IPS-11a (cell line): ENCODE results near the gene SDSL.

Experiments
- H3K4me3 ChIP-seq: one replicate; pipeline ENCODE4 v1.5.1; 2013; ENCODE audit warnings: low read depth, low read length, control low read depth

SDSL gene, protein sequence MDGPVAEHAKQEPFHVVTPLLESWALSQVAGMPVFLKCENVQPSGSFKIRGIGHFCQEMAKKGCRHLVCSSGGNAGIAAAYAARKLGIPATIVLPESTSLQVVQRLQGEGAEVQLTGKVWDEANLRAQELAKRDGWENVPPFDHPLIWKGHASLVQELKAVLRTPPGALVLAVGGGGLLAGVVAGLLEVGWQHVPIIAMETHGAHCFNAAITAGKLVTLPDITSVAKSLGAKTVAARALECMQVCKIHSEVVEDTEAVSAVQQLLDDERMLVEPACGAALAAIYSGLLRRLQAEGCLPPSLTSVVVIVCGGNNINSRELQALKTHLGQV

DNA sequence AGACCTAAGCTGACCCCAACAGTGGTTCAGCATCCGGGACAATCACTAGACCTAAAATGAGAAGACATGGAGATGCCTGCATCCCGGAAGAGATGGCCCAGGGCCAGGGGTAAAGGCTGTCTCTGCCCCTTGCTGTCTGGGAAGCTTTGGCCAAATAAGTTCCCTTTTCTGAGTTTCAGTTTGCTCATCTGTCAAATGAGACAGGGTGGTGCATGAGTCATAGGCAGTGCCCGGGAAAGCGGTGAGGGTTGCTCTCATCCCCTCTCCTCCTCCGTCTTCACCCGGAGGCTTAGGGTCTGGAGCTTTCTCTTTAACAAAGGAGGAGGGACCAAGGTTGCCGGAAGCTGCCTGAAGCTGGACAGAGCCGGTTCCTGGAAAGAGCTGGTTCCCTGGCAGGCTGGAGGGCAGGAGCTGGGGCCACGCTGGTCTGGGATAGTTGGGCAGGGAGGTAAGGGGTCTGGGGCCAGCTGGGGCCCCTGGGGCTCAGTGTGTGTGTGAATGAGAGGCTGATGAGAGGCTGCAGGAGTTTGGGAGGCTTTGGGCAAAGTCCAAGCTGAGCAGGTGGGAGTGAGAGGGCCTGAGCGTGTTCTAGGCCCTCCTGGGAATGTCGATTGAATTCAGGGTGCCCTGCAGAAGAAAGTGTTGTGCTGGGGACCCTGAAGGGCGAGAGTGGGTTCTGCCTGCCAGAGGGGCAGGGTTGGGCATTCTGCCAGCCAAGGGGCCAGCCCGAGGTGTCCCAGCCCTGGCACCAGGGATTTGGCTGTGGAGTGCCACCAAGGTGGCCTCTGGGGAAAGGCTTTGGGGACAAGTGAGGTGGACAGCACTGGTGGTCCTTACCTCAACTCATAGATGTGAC is at the start of gene SDSL:
TSS of gene SDSL (plus strand) at position 351 of the 856 bp plus-strand sequence. CDS start 5,603 bp downstream, outside the sequence.
- no peak within 1 kb of the TSS for H3K4me3 ChIP-seq

DNA sequence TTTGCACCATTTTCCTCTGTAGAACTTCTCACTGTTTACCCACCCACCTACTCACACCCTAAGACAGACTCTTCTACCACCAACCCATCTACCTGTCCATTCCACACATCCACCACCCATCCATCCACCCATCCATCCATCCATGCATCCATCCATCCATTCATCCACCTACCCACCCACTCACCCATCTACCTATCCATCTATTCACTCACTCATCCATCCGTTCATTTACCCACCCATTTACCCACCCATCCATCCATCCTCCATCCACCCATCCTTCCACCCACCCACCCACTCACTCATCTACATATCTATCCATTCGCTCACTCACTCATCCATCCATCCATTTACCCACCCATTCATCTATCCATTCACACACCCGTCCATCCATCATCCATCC is 48.7 kb upstream of the SDSL start:
- no peak overlapping the region for H3K4me3 ChIP-seq

DNA sequence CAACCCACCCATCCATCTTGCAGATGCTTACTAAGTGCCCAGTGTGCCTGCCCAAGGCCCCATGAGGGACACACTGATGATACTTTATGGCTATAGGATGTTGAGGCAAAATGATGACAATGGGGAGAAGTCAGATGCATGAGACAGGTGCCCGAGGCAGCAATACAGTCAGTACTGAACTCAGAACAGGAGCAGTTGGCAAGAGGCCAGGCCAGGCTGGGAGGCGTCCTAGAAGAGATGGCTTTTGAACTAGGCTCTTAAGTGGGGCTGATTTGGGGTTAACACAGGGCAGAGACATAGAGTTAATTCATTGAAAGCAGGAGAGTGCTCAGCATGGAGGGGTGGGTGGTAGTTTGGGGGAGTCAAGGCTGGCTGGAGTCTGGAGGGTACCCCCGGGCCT is 48.2 kb upstream of the SDSL start:
- no peak overlapping the region for H3K4me3 ChIP-seq

DNA sequence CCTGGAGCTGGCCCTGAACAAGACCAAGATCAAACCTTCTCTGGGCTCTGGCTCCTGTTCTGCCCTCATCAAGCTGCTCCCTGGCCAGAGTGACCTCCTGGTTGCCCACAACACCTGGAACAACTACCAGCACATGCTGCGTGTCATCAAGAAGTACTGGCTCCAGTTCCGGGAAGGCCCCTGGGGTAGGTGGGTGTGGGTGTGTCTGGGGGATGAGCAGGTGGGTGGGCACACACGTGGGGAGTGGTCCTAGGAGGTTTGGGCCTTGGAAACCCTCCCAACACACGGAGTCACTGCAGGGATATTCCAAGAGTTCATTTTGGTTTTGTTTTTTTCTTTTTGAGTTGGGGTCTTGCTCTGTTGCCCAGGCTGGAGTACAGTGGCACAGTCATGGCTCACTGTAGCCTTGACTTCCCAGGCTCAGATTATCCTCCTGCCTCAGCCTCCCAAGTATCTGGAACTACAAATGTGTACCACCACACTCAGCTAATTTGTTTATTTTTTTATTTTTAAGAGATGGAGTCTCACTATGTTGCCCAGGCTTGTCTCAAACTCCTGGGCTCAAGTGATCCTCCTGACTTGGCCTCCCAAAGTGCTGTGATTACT is 47.3 kb upstream of the SDSL start:
- no peak overlapping the region for H3K4me3 ChIP-seq

DNA sequence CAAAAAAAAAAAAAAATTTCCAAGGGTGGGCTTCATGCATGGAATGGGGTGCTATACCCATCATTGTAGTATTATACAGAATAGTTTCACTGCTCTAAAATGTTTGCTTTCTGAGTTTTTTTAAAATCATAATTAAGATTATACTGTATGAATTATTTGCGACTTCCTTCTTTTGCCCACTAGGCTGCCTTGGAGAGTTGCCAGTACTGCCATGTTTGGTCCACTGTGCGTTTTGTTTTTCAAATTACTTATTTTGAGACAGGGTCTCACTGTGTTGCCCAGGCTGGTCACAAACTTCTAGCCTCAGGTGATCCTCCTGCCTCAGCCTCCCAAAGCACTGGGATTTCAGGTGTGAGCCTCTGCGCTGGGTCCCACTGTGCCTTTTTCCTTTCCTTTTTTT is 43.9 kb upstream of the SDSL start:
- H3K4me3 ChIP-seq: no peak overlapping the region

DNA sequence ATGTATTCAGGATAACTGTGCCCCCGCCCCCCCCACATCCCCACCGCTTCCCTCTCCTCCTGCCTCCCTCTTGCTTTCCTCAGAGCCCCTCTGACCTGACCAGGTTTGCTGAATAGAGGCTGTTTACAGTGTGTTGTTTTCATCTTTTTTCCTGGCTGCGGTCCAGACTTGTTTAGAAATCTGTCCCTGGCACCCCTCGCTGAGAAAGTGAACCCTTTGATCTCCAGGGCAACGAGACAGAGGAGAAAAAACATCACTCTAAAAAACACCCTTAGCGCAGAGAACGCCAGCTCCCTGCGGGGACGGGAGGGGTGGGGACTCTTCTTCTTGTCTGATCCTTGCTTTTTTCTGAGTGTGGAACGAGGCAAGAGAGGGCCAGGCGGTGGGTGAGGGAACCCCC is 41.0 kb upstream of the SDSL start:
- H3K4me3 ChIP-seq: no peak overlapping the region

DNA sequence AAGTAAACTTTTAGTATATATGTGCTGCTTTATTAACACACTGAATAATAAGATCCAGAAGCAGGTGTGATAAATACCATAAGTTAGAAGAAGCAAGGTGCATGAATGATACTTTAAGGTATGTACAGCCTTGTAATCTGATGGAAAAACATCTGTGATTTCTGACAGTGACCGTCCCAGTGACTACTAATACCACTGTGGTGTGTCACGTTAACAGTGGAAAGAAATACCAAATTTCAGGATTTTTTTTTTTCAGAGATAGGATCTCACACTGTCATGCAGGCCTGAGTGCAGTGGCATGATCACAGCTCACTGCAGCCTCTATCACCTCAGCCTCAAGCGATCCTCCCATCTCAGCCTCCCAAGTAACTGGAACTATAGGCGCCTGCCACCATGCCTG is 40.0 kb upstream of the SDSL start:
- no peak overlapping the region for H3K4me3 ChIP-seq

DNA sequence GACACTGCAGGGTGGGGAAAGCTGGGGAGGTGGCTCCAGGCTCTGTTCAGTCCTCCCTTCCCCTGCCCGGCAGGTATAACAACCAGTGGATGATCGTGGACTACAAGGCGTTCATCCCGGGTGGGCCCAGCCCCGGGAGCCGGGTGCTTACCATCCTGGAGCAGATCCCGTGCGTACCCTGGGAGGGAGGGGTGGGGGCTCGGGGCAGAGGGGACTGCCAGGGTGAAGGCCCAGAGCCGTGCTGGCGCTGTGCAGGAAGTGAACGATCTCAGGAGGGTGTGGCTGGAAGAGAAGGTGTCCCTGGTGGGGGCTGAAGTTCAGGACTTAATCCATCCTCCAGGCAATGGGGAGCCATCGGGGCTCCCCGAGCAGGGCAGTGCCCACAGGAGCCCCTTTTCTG is 37.4 kb upstream of the SDSL start:
- no peak overlapping the region for H3K4me3 ChIP-seq

DNA sequence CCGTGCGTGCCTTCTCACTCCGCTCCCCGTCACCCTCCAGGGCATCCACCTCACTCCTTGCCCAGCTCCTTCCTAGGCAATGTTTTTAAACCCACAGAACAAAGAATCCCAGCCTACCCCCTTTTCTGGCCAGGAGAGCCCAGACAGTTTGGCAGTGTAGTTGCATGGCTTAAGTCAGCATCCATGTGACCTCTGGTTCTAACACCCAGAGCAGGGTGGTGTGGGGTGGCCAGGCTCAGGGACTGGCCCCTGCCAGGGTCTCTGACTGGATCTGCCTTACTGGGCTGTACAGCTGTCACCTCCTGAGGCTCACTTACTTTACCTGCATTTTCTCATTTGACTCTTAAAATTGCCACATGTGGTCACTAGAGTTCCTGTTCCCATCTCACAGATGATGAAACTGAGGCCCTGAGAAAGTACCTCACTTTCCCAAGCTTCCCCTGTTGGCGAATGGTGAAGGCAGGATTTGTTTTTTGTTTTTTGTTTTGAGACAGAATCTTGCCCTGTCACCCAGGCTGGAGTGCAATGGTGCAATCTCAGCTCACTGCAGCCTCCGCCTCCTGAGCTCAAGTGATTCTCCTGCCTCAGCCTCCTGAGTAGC is 36.8 kb upstream of the SDSL start:
- no peak overlapping the region for H3K4me3 ChIP-seq

DNA sequence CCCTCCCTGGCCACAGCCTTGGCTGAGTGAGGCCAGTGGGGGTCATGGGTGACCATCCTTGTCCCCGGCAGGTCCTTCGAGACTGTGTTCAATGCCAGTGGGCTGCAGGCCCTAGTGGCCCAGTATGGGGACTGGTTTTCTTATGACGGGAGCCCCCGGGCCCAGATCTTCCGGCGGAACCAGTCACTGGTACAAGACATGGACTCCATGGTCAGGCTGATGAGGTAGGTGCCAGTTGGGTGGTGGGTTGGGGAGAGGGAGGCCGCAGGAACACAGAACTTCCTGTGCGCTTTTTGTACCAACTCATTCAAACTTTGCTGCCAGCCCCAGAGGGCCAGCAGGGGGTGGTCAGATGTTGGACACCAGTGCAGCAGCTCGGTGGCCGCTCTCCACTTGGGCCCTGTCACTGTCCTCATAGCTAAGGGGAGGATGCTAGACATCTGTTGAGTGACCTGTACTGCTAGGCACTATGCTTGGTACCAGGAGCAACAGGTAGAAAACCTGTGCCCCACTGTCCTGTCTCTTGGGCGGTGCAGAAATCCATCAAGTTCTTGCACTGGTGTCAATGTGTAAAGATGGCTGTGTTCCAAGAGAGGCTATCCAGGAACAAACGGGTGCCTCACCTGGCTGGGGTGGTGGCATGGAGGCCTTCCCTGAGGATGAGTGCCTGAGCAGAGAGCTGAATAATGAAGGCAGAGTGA is 35.2 kb upstream of the SDSL start:
- H3K4me3 ChIP-seq: no peak overlapping the region

DNA sequence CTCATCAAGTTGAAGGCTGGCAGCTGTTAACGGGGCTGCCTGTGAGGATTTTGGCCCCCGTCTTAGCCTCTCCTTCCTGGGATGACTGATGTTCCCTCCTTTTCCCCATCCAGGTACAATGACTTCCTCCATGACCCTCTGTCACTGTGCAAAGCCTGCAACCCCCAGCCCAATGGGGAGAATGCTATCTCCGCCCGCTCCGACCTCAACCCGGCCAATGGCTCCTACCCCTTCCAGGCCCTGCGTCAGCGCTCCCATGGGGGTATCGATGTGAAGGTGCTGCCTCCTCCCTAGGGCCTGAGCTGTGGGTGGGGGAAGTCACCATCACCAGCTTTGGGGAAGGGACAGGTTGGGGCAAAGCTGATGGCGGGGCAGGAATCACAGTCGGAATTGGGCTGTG is 34.5 kb upstream of the SDSL start:
- no peak overlapping the region for H3K4me3 ChIP-seq

DNA sequence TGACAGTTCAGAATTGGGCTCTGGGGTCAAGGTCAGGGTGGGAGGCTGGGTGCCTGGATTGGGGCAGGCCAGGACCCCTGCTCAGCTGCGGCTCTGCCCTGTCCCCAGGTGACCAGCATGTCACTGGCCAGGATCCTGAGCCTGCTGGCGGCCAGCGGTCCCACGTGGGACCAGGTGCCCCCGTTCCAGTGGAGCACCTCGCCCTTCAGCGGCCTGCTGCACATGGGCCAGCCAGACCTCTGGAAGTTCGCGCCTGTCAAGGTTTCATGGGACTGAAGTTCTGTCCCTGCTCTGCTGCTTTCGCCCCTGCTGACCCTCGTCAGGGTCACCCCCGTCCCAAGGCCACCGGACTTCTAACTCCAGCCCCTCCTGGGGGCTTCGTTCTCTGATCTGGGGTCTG is 33.8 kb upstream of the SDSL start:
- H3K4me3 ChIP-seq: no peak overlapping the region

DNA sequence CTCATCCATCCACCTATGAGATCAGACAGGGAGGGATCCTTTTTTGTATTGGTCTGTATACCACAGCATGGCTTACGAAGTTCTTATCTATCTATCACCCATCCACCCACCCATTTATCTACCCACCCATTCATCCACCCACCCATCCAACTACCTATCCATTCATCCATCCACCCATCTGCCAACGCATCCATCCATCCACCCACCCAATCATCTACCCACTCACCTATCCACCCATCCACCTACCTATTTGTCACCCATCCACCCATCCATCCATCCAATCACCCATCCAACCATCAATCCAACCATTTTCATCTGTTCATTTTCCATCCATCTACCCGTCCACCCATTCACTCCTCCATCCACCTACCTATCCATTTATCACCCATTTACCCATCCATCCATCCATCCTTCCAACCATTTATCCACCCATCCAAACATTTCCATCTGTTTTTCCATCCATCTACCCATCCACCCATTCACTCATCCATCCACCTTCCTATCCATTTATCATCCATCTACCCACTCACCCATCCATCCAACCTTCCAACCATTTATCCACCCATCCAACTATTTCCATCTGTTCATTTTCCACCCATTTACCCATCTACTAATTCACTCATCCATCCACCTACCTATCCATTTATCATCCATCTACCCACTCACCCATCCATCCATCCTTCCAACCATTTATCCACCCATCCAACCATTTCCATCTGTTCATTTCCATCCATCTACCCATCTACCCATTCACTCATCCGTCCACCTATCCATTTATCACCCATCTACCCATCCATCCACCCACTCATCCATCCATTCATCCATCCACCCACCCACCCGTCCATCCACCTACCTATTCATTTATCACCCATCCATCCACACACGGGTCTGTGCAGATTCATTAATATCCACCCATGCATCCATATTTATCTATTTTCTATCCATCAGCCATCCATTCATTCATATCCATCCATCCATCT is 31.8 kb upstream of the SDSL start:
- no peak overlapping the region for H3K4me3 ChIP-seq

DNA sequence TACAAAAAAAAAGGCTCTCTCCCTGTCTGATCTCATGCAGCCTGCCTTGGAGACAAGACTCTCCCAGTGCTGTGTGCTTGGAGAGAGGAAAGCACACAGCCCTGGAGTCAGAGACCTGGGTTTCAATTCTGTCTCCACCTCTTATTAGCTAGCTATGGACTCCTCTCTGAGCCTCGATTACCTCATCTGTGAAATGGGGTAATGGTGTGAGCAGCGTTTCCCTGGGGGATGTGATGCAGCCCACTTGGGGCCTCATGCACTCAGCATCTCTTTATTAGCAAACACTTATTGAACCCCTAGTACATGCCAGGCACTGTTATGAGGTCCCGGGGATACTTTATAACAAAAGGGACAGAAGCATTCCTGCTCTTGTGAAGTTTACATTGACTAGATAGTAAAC is 31.0 kb upstream of the SDSL start:
- no peak overlapping the region for H3K4me3 ChIP-seq

DNA sequence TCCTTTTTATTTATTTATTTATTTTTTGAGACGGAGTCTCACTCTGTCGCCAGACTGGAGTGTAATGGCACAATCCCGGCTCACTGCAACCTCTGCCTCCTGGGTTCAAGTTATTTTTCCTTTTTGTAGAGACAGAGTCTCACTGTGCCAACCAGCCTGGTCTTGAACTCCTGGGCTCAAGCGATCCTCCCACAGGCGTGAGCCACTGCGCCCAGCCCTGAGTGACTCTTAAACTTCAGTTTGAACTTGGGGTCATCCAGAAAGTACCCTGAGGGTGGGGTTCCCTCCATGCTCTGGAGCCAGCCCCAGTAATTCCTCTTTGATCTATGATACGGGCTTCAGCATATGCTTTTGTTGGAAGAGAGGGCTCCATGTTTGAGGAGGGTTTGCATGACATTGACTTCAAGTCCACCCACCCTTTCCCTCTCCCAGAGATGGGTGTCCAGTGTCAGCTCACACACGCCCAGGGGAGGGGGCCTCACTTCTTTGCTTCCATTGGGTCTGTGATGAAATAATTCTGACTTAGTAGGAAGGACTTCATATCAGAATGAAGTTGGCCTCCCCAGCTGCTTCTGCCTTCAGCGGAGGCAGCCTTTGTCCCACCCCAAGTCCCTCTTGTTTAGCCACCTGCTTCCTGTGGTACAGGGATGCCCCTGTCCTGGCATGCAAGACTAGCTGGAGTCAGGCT is 30.4 kb upstream of the SDSL start:
- H3K4me3 ChIP-seq: no peak overlapping the region

DNA sequence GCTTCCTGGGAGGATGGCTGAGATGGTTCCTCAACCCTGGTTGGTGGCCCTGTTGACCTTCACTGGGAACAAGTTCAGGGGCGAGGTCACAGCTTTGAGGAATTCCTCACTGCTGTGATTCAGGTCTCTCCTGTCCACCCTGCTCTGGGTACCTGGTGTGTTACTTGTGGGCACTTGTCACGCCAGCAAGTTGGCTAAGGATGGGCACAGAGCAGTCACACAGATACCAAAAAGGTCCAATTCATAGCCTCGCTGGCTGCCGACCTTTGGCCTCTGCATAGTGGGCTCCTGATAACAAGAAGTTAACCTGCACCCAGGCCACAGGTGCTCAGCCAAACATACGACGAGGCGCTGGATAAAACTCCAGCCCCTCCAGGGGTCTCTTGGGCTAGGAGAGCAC is 29.7 kb upstream of the SDSL start:
- H3K4me3 ChIP-seq: no peak overlapping the region

DNA sequence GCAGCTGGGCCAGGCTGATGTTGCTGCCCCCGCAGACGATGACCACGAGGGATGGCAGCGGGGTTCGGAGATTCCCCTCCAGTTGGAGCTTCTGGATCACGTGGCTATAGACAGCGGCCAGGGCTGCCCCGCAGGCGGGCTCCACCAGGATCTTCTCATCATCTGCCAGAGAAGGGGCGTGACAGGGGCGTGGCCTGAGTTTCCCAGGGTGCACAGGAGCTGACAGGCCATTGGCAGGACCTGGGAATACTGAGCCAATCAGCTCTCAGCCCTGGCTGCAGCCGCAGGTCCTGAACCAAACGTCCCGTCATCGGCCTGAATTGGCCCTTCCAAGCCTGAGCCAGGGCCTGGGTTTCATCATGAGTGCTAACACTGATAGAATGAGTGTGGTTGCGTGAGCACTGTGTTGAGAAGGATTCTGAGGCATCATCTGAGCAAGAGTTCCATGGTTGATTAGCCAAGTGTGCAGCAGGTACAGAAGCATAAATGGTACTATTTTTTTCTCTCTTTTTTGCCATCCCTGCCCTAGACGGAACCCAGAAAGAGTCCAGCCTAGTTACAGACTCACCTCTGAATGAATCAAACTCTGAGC is 29.1 kb upstream of the SDSL start:
- H3K4me3 ChIP-seq: no peak overlapping the region

DNA sequence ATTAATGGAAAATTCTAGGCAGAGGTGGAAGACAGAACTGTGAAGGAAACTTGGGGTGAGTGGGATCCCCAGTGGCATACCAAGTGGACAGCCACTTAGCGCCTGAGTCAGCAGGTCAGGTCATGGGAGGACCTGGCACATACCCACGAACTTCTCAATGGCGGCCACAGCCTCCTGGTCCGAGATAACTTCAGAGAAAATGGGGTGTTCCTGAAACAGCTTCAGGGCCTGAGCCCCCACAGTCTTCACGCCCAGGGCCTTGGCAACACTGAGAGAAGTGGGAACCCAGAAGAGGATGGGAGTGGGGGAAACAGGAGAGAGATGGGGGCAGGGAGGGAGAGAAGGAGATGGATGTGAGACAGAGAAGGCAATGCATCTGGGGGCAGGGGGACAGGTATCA is 28.4 kb upstream of the SDSL start:
- H3K4me3 ChIP-seq: no peak overlapping the region

DNA sequence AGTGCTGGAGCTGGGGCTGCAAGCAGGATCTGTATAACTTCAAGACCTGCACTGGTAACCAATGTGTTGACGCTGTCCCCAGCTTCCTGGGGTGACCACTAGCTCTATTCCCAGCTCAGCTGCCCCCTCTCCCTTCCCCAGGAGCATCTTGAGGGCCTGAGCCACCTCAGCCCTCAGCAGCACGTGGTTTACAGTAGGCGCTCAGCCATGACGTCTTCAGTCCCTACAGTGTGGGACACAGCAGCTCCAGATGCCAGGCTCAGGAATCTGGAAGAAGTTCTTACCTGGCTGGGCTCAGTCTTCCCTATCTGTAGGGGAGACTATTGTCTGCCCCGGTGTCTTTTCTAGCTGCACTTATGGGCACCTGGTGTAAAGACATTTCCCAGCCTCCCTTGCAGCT is 27.1 kb upstream of the SDSL start:
- no peak overlapping the region for H3K4me3 ChIP-seq
